NCI-H146 treated with DMSO at 0.1 percent for 48 hours (cell line): ENCODE data around the gene BORCS5.
A peak's percentile ranks its signal among the peaks of the same experiment; 100 is the strongest.
"Not testable (repeated sequence)": the region's sequence is repeated elsewhere in the genome, so short reads cannot be mapped to it uniquely, and the experiment has no call there.

ENCODE experiments used
- DNase-seq: peaks from one replicate; lab custom pipeline; 2025; ENCODE audit not compliant: unreplicated experiment; lab: John Stamatoyannopoulos, UW

The BORCS5 gene

GRCh38 chr12:12356896-12357718, at the start of gene BORCS5:
Gene BORCS5 (plus strand): TSS chr12:12357078. CDS start chr12:12357452, 374 bp downstream.
- peak; percentile 98 for DNase-seq

- not testable (repeated sequence) for DNase-seq
These were observed 46.2 kb upstream of the BORCS5 start for GRCh38 chr12:12310695-12311094.

GRCh38 chr12:12315838-12316237, 41.0 kb upstream of the BORCS5 start:
- no peak for DNase-seq

- DNase-seq: no peak
These were observed 37.3 kb upstream of the BORCS5 start for GRCh38 chr12:12319451-12320183.

GRCh38 chr12:12323118-12323517, 33.8 kb upstream of the BORCS5 start:
- no peak for DNase-seq

GRCh38 chr12:12323591-12323990, 33.3 kb upstream of the BORCS5 start:
- no peak for DNase-seq

- DNase-seq: no peak
These were observed 30.6 kb upstream of the BORCS5 start for GRCh38 chr12:12326262-12326661.

- DNase-seq: peak; percentile 80
These were observed 29.1 kb upstream of the BORCS5 start for GRCh38 chr12:12327802-12328201.

- no peak for DNase-seq
These were observed 25.6 kb upstream of the BORCS5 start for GRCh38 chr12:12331244-12331771.

GRCh38 chr12:12331896-12332295, 25.0 kb upstream of the BORCS5 start:
- DNase-seq: no peak

GRCh38 chr12:12333407-12334366, 23.2 kb upstream of the BORCS5 start:
- peak; percentile 86 for DNase-seq

GRCh38 chr12:12334367-12335040, 22.4 kb upstream of the BORCS5 start:
- DNase-seq: peak; percentile 76

GRCh38 chr12:12336049-12336411, 20.8 kb upstream of the BORCS5 start:
- no peak for DNase-seq

- DNase-seq: no peak
These were observed 20.4 kb upstream of the BORCS5 start for GRCh38 chr12:12336511-12336910.

GRCh38 chr12:12338527-12339168, 18.2 kb upstream of the BORCS5 start:
- DNase-seq: no peak

GRCh38 chr12:12349711-12350665, 6.9 kb upstream of the BORCS5 start, which contains the start of gene MANSC1:
Gene MANSC1 (minus strand): TSS chr12:12350242. CDS start chr12:12343314, 6,928 bp downstream.
- DNase-seq: peak; percentile 81

- no peak for DNase-seq
These were observed 5.9 kb upstream of the BORCS5 start for GRCh38 chr12:12350868-12351463.
